ENCODE measurements around the gene MED20.
"Not testable (repeated sequence)": the region's sequence is repeated elsewhere in the genome, so short reads cannot be mapped to it uniquely, and the experiment has no call there.

MED20 gene

GRCh38 chr6:41920921-41921711 is at the start of gene MED20, which contains the start of gene BYSL:
MED20 (minus strand) TSS chr6:41921139; CDS start chr6:41921018, 121 bp downstream.
BYSL (plus strand) TSS chr6:41921499; CDS start chr6:41921563, 64 bp downstream.
- peak; percentile 90 for DNase-seq

- DNase-seq, result peak; percentile 54
These were observed 49.5 kb upstream of the MED20 start for GRCh38 chr6:41970436-41970846.

- no peak for DNase-seq
These were observed 46.7 kb upstream of the MED20 start for GRCh38 chr6:41967312-41968287.

GRCh38 chr6:41966961-41967311 is 46.0 kb upstream of the MED20 start:
- DNase-seq, result no peak

GRCh38 chr6:41966214-41966920 is 45.4 kb upstream of the MED20 start:
- DNase-seq, result no peak

- no peak for DNase-seq
These were observed 44.7 kb upstream of the MED20 start for GRCh38 chr6:41965429-41966213.

GRCh38 chr6:41964201-41964887 is 43.4 kb upstream of the MED20 start:
- DNase-seq, result no peak

GRCh38 chr6:41963371-41963770 is 42.4 kb upstream of the MED20 start:
- no peak for DNase-seq

- DNase-seq, result no peak
These were observed 39.1 kb upstream of the MED20 start for GRCh38 chr6:41960028-41960427.

GRCh38 chr6:41958022-41958856 is 37.3 kb upstream of the MED20 start:
- peak; percentile 43 for DNase-seq

GRCh38 chr6:41957117-41957516 is 36.2 kb upstream of the MED20 start:
- DNase-seq, result no peak

- DNase-seq, result no peak
These were observed 34.5 kb upstream of the MED20 start for GRCh38 chr6:41955412-41955811.

- DNase-seq, result no peak
These were observed 33.7 kb upstream of the MED20 start for GRCh38 chr6:41954668-41955067.

GRCh38 chr6:41947581-41948220 is 26.8 kb upstream of the MED20 start:
- DNase-seq, result no peak

- no peak for DNase-seq
These were observed 22.5 kb upstream of the MED20 start for GRCh38 chr6:41943456-41943855.

GRCh38 chr6:41942882-41943281 is 21.9 kb upstream of the MED20 start:
- DNase-seq, result not testable (repeated sequence)

- DNase-seq, result no peak
These were observed 21.3 kb upstream of the MED20 start for GRCh38 chr6:41942067-41942851.

- DNase-seq, result peak; percentile 89
These were observed 20.5 kb upstream of the MED20 start, which contains the start of gene CCND3 for GRCh38 chr6:41941280-41942066. CCND3 (minus strand) TSS chr6:41941808; CDS start chr6:41941649, 159 bp downstream.

Measured in stimulated activated naive CD4-positive, alpha-beta T cell treated with Interleukin-2 at 50 U/mL for 16 hours (primary cell).